A204.1 (cell line): ENCODE data around the gene ARSB.
"Not testable (repeated sequence)": the region's sequence is repeated elsewhere in the genome, so short reads cannot be mapped to it uniquely, and the experiment has no call there.

Experiments
- FAIRE-seq: peaks from 2 replicates; lab custom pipeline; 2012; peaks lifted over from hg19 to GRCh38; lab: Jason Lieb, UNC

The ARSB gene

GRCh38 chr5:78953092-78953800 is 31.9 kb downstream of the ARSB start:
- FAIRE-seq: no peak

- FAIRE-seq: no peak
These were observed 54.4 kb downstream of the ARSB start for GRCh38 chr5:78930721-78931120.

GRCh38 chr5:78929833-78930232 is 55.3 kb downstream of the ARSB start:
- FAIRE-seq: no peak

- FAIRE-seq: no peak
These were observed 57.3 kb downstream of the ARSB start for GRCh38 chr5:78927657-78928282.

GRCh38 chr5:78926252-78926651 is 58.9 kb downstream of the ARSB start:
- FAIRE-seq: no peak

- FAIRE-seq: no peak
These were observed 59.8 kb downstream of the ARSB start for GRCh38 chr5:78925129-78925876.

- no peak for FAIRE-seq
These were observed 61.5 kb downstream of the ARSB start for GRCh38 chr5:78923622-78923970.

- no peak for FAIRE-seq
These were observed 62.1 kb downstream of the ARSB start for GRCh38 chr5:78922879-78923621.

- FAIRE-seq: no peak
These were observed 64.5 kb downstream of the ARSB start for GRCh38 chr5:78920604-78921003.

- no peak for FAIRE-seq
These were observed 65.3 kb downstream of the ARSB start for GRCh38 chr5:78919796-78920195.

- no peak for FAIRE-seq
These were observed 69.1 kb downstream of the ARSB start for GRCh38 chr5:78916044-78916443.

- FAIRE-seq: no peak
These were observed 69.9 kb downstream of the ARSB start for GRCh38 chr5:78915170-78915569.

GRCh38 chr5:78912811-78913210 is 72.3 kb downstream of the ARSB start:
- no peak for FAIRE-seq

- FAIRE-seq: no peak
These were observed 72.9 kb downstream of the ARSB start for GRCh38 chr5:78912085-78912771.

GRCh38 chr5:78909224-78909983 is 75.7 kb downstream of the ARSB start:
- FAIRE-seq: not testable (repeated sequence)

- no peak for FAIRE-seq
These were observed 76.7 kb downstream of the ARSB start for GRCh38 chr5:78908173-78909061.

- no peak for FAIRE-seq
These were observed 77.7 kb downstream of the ARSB start for GRCh38 chr5:78907255-78907891.

- FAIRE-seq: no peak
These were observed 79.8 kb downstream of the ARSB start for GRCh38 chr5:78905084-78905938.

GRCh38 chr5:78903861-78904260 is 81.2 kb downstream of the ARSB start:
- FAIRE-seq: no peak
